ENCODE results near the gene ITFG2.

GRCh38 chr12:2805143-2805520 is 7.3 kb upstream of the ITFG2 start:
- TF ChIP-seq CTCF (IDR thresholded peaks at IDR 0.05; ENCODE audit: borderline replicate concordance, extremely low read depth, low read length, poor library complexity, severe bottlenecking) (no peak), EZH2 (IDR thresholded peaks at IDR 0.05; ENCODE audit: borderline replicate concordance, low read depth, low read length, severe bottlenecking) (no peak)

Data from DND-41 (cell line).